ENCODE data around the gene ANG.
"Not testable (repeated sequence)": the region's sequence is repeated elsewhere in the genome, so short reads cannot be mapped to it uniquely, and the experiment has no call there.

Gene ANG

DNA sequence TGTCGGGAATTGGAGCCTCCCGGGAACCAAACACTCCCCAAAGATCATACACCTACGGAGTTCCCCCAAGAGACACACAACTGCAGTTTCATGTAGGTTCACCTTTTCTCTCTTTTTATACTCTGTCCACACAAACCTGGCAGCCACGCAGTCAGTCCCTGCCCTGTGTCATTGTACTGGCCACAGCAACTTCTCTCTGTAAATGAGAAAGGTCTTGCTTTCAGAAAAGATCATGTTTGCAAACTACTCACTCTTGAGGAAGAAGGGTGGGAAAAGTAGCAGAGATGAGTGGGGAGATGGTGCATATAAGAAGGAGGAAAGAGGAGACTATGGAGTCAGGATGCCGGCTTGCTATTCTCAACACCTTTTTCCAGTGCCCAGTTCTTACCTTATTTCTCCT lies 10.4 kb downstream of the ANG start:
- no peak for DNase-seq

DNA sequence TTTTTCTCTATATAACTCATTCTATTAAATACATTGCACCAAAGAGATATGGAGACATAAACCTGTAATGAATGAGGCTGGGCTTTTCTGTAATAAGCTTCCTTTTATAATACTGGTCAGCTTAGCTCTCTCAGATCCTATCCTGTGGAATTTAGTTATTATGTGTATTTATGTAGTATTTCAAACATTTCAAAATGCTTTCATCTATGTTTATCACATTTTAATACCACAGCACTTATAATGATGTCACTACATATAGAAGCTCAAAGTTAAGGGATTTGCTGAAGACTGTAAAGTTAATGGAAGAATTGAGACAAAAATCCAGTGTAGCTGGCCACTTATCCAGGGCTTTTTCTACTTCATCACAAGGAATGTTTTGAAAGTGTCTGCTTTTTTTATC lies 11.4 kb downstream of the ANG start:
- DNase-seq = no peak

DNA sequence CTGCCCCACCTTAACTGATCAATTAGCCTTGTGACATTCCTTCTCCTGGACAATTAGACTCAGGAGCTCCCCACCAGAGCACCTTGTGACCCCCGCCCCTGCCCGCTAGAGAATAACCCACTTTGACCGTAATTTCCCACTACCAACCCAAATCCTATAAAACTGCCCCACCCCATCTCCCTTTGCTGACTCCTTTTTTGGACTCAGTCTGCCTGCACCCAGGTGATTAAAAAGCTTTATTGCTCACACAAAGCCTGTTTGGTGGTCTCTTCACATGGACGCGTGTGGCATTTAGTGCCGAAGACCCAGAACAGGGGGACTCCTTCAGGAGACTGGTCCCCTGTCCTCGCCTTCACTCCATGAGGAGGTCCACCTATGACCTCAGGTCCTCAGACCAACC lies 12.4 kb downstream of the ANG start:
- not testable (repeated sequence) for DNase-seq

DNA sequence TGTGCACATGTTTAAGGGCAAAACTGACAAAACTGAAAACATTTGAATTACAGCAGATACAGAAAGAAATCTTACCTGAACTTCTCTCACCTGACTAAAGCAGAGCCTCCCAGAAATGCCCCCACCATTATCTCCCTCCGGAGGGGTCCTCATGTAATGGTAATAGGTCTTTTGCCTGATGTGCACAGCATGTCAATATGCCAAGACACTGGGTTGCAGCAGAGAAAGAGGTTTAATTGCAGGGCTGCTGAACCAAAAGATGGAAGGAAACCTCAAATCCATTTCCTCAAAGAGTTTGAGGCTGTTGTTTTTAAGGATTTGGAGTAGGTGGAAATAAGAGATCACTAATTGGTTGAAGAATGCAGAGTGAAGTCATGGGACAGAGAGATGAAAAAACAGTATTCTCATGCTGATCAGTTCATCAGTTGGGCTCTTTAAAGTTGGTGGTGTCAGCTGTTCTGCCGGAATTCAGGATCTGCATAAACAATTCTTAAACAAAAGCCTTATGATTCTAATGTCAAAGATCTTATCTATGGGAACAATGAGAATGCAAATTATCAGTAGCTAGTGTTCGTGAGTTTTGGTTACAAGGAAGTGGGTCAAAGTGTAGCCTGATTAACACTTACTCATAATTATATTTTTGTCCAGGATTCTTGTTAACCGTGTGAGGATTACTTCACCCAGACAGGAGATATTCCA lies 18.2 kb downstream of the ANG start:
- DNase-seq = no peak

DNA sequence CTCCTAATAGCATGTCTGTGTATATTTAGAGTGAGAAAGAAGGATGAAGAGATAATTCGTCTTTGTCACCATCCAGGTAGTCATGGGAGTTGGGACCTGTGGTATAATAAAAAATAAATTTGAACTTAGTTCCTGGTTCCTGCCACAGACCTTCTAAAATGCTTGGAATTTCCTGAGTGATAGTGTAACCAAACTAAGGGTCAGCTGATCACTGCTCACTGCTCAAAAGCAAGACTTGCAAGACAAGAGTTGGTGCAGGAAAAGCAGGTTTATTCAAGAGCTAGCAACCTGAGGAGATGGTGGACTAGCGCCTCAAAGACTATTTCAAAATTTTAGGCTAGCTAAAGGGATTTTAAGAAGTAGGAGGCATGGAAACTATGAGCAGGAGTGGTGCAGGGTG lies 19.1 kb downstream of the ANG start:
- DNase-seq = no peak

DNA sequence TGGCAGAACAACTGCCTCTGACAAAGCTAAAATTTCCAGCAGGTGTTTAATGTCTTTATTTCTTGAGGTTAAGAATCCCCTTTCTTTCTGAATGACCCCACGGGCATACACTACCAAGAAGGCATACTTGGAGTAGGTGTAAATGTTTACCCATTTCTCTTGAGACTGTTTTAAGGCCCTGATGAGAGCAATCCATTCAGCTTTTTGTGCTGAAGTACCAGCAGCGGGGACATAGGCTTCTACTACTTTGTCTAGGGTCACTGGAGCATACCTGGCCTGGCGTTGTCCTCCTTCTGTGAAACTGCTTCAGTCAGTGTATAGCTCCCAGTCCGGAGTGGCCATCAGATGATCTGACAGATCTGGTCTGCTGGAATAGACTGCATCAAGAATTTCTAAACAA lies 22.7 kb downstream of the ANG start:
- DNase-seq = no peak

DNA sequence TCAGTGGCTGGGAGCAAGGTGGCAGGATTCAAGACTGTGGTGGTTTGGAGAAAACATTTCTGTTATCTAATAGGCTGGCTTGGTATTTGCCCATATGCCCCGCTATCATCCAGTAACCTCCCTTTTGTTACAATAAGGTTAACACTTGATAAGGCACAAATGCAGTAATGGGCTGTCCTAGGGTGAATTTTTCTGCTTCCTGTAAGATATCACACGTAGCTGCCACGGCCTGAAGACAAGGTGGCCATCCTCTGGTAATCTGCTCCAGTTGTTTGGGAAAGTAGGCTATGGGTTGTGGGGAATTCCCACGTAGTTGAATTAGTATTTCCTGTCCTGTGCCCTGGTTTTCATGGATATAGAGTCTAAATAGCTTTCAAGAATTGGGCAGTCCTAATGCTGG lies 23.1 kb downstream of the ANG start:
- no peak for DNase-seq

DNA sequence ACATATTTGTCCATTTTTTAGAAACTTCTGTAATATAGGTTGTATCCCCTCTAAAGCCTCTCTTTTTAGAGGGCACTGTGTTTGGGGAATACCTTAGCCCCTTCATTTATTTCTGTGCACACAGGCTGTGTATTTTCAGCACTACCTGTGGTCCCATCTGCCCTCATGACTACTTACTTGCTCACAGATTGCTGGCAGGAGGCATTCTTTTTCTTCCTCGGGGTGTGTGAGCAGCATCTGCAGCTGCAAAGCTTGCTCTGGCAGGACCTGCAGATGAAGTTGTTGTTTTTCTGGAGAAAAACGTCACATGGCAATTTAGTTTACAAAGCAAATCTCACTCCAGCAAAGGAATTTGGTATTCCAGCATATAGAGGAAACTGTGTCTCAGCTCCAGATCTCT lies 24.3 kb downstream of the ANG start:
- DNase-seq = no peak

DNA sequence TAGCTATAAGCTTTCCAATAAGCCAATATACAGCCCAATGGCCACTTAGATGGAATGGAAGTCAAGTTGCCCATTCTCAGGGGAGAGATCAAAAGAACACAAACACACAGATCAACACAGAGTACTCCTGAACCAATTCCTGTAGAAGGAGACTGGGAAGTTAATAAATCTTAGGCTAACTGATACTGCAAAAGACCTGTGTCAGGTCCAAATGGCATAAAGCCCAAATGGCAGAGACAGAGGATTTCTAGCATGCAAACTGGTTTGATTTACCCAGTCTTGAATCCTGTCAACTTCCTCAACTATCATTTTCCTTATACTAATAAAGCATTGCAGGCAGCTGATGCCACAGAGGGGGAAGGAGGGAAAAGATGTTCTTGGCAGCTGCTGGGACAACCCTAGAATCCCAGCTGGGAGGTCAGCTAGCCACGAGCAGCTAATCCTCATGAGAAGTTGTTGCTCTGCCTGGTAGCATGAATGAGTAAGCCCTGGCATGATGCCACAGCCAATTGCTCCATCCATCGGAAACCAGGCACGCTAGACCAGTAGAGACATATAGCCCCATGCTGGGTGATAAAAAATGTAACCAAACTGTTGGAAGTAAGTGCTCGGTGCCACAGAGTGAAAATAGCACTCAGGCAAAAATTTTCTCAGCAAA lies 26.2 kb downstream of the ANG start:
- no peak for DNase-seq

DNA sequence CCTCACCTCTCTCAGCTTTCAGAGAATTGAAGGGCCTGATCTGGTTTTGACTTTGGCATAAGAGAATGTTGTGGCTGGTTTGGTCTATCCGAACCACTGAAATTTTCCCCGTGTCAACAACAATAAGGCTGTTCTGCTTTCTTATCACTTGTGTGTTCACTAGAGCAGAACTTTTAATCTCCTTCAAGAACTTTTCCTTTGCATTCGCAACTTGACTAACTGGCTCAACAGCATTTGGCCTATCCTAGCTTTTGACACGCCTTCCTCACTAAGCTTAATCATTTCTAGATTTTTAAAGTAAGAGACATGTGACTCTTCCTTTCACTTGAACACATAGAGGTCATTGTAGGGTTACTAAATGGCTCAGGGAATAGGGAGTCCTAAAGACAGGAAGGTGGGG lies 31.2 kb downstream of the ANG start:
- no peak for DNase-seq

DNA sequence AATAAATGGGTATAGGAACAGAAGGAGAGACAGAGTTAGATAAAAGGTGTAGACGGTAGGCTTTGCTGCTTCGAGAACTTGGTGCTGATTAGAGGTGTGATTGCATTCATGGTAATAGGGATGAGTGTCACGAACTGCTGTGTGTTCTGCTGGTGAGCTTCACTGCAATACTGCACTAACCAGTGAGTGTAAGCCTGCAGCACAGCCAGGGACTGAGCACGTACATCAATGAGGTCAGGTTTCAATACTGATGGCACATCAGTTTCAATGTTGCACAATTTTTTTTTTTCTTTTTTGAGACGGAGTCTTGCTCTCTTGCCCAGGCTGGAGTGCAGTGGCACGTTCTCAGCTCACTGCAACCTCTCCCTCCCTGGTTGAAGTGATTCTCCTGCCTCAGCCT lies 32.2 kb downstream of the ANG start:
- DNase-seq = no peak

DNA sequence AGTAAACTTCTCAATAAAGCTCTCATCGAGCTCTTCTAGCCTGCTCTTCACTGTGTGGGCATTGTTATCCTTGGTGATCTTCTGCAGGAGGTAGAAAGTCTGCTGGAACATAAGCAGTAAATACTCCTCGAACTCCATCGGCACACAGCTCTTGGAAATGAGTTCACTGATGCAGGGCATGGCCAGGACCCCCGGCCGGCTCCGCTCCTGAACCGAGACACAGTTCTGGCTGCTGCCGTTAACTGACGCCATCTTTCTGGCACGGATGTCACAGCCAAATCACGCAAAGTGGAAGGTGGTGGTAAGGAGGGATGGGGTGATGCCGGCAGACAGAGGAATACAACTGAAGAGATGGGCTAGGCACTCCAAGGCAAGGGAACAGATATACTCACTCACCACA lies 33.5 kb downstream of the ANG start:
- no peak for DNase-seq

DNA sequence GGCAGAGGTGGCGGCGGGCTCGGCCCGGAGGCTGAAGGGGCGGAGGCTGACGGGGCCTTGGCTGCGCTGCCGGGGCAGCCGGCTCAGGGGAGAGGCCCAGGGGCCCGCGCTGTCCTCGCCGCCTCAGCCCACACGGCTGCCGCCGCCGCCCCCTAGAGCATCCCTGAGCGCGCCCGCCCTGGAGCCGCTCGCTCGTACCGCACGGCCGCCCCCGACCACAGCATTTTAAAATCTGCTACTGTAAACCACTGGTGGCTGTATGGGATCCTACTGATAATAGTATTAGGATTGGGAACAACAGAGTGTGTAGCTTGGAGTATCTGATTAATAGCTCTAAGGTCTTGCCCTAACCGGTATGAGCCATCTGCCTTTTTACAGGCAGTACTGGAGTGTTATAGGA lies 34.9 kb downstream of the ANG start:
- DNase-seq = peak; percentile 28

DNA sequence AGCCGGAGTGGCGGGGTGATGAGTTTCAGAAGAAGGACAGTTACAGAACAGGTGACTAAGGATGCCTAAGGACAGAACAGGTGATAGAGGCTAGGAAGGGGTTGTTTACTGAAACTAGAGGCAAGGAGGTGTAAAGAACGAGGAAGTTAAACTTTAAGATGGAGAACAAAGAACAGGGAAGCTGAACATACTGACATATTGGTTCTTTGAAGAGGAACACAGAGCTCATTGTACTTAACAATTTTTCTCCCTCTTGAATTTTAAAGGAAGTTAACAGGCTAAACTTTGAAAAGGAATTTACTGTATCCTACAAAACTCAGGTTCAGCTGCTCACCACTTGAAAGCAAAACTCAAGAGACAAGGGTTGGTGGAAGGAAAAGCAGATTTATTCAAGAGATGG lies 37.6 kb downstream of the ANG start:
- DNase-seq = not testable (repeated sequence)

DNA sequence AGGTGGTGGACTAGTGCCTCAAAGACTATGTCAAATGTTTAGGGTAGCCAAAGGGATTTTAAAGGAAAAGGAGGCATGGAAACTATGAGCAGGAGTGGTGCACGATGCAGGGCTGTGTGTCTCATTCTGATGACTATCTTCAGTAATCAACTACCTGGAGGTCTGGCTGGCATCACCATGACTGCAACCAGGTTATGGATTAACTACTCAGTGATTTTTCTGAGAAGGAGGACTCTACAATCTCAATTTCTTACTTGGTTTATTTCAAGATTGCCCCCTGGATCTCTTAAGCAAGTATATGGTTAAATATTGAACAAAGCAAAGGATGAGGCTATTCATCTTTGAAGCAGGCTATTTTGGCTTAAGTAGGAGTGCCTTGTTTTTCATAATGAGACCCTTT lies 38.0 kb downstream of the ANG start:
- no peak for DNase-seq

DNA sequence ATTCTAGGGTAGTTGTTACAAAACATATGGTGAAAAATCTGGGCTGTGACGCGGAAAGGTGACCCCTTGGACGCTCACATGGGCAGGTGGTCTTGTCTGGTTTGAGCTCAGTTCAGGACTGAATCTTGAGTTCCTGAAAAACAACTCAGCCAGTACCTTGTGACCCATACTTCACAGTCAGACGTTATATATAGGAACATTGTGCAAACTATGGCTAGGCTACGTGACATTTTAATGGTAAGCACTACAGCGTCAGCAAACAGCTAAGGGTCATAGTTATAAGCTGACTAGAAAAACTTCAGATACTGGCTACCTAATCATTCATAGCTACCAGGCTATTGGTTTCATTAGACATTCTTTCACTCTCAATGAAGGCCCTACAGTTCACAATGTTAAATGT lies 42.3 kb downstream of the ANG start:
- DNase-seq = no peak

DNA sequence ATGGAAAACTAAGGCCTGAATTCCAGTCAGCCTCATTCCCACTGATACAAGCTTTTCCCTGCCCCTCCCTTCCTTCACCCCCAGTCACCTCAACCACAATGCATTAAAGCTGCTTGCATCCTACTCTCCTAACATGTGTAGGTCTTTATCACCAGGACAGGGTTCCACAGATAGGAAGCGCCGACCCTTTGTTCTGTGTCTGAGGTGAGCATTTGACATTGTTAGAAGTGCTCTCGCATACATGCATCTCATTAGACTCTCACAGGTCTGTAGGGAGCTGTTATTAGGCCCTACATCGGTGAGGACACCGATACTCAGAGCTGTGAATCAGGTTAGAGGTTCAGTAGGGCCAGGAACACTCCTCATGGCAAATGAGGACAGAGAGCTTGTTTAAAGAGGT lies 43.9 kb downstream of the ANG start:
- DNase-seq = no peak

DNA sequence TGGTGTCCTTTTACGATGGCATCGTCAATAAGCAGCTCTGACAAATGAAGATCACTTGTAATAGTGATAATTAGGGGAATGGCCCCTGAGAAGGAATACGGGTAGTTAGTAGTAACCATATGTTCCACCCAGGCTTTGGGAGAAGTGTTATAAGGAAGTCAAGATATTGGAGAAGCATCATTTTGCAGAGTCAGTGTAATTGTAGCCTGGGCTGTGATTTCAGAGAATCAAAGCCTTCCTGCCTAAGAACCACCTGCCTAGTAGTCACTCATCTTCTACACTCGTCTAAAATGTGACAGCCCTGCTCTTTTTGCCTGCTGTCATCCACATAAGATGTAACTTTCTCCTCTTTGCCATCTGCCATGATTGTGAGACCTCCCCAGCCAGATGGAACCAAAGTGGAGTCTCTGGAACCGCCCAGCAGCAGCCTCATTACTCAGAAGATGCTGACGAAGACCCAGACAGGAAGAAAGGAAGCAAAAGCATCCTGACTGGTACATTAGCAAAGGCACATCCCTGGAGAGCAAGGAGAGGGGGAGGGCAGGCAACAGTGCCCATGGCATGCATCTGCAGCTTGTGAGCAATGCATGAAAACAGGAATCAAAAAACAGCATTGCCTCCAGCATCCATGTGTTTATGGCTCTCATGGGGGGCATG lies 44.5 kb downstream of the ANG start:
- no peak for DNase-seq

DNA sequence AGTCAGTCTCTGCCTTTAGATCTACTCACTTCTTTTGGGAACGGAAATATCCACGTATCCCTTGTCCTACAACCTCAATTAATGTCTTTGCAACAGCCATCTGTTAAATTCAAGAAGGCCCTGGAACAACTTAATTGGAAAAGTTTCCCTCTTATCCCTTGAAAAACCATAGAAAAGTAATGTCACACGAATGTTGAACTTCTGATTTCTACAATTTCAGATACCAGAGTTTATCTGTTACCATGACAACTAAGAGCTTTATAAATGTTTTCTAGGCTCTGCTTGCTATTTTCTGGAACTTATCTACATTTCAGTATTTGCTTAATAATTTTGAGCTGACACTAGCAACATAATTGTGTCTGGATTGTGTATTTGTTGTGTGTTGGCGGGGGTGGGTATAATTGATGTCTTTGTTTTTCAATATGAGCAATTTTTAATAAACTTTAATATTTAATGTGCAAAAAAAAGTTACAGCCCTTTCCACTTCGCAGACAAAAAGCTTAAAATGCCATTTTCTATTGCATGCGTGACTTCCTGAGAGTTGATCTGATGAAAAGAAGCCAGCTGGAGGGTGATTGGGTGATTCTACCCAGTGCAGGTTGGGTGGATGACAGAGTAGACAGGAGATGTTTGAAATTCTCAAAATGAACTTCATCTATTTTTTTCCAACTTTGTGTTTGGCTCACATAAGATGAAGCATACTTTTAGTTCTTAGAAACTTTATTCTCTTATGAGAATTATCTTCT lies 45.3 kb downstream of the ANG start:
- no peak for DNase-seq

DNA sequence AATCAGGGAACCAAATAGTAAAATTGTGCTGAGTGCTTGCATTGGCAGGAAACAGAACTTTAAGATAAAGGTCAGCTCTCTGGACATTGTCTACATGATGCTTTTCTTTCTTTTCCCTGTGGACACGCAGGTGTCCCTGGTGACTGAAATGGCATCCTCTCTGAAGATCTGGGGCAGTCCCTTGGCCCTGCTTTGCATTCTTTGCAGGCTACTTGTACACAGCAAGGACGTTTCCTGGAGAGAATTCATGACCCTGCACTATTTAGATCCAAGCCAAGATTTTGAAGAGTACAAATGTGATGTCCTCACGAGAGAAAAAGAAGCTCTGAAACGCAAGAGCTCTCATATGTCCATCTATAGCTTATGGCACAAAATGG lies 45.9 kb downstream of the ANG start:
- no peak for DNase-seq

DNA sequence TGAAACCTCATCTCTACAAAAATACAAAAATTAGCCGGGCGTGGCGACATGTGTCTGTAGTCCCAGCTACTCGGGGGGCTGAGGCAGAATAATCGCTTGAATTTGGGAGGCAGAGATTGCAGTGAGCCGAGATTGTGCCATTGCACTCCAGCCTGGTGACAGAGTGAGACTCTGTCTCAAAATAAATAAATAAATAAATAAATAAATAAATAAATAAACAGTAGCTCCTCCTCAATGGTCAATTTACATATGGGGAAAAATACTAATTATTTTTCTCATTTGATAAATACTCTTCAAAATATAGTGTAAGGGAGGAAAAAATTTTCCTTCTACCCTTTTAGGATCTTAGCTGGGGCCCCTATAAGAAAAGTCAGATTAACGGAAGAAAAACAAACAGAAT lies 49.7 kb downstream of the ANG start:
- not testable (repeated sequence) for DNase-seq

DNA sequence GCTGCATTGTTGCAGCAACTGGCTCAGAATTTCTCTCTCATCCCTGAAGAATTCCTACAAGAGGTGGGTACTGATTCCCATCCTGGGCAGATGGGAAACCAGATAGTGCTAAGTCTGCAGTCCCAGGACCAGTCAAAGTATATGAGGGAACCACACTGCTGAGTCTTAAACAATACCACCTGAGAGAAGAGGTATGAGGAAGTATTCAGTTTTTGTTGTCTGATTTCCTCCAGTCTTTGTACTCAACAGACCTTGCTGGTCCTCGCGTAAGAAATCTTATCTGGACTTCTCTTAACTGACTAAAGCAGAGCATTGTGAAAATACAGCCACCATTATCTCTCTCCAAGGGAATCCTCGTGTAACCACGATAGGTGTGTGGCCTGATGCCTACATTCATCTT lies 53.6 kb downstream of the ANG start:
- no peak for DNase-seq

DNA sequence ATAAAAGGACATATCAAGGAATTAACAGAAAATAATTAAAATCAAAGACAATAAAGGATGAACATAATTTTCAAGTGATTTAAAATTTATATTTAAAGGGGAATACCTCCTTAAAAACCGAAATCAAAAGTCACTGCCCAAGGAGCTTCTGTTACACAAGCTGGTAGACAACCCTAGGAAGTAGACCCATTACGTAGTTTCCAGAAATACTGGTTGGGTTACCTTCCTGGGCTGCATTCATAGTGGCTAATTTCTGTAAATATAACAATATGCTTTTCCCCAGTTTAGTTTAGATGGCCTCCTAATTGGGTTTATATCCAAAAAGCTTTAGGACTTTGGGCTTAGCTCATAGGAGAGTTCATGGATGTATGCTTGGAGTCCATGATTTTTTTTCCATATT lies 55.0 kb downstream of the ANG start:
- DNase-seq = no peak

Measured in right kidney (tissue), 1 donor.